ENCODE results near the gene TUBA8.
"Not testable (repeated sequence)": the region's sequence is repeated elsewhere in the genome, so short reads cannot be mapped to it uniquely, and the experiment has no call there.

The TUBA8 gene

DNA sequence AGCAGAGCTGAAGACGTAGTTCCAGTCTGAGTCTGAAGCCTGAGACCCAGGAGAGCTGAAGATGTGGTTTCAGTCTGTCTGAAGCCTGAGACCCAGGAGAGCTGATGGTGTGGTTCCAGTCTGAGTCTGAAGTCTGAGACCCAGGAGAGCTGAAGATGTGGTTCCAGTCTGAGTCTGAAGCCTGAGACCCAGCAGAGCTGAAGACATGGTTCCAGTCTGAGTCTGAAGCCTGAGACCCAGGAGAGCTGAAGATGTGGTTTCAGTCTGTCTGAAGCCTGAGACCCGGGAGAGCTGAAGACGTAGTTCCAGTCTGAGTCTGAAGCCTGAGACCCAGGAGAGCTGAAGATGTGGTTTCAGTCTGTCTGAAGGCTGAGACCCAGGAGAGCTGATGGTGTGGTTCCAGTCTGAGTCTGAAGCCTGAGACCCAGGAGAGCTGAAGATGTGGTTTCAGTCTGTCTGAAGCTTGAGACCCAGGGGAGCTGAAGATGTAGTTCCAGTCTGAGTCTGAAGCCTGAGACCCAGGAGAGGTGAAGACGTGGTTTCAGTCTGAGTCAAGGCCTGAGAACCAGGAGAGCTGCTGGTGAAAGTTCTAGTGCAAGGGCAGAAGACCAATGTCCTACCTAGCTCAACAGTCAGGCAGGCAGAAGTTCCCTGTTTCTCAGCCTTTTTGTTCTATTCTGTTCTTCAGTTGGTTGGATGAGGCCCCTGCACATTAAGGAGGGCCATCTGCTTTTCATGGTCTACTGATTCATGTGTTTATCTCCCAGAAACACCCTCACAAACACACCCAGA is 3.9 kb upstream of the TUBA8 start:
- H3K4me1 ChIP-seq (ENCODE audit: insufficient read depth, low read length); H3K9me3 ChIP-seq (ENCODE audit: control insufficient read depth, insufficient read depth, low read length); H3K36me3 ChIP-seq (ENCODE audit: insufficient read depth, low read length); H3K9ac ChIP-seq (ENCODE audit: low read depth, low read length): not testable (repeated sequence)

DNA sequence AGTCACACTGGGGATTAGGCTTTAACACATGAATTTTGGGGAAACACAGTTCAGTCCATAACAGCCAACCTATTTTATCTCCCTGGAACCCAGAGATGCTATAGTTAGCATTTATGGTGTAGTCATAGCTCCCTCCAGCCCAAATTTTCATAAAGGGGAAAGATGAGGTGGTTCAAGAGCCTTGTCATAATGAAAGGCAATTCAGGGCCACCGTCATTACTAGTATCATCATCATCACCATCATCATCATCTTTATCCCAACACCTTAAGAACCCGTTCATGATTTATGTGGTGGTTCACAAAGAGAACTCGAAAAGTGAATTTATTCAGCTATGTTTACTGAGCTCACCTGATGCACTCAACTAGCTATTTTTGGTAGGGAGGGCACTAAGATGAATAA is 2.4 kb upstream of the TUBA8 start:
- H3K4me1 ChIP-seq (ENCODE audit: insufficient read depth, low read length): peaks cover 3% of the 10 kb centered on the region; the same call in 1 of the 2 replicates
- H3K36me3 ChIP-seq (ENCODE audit: insufficient read depth, low read length): no peaks in the 10 kb centered on the region
- no peak overlapping the region for H3K9ac ChIP-seq (ENCODE audit: low read depth, low read length)
- peaks cover 4% of the 10 kb centered on the region; the same call in 1 of the 2 replicates for H3K9me3 ChIP-seq (ENCODE audit: control insufficient read depth, insufficient read depth, low read length)

DNA sequence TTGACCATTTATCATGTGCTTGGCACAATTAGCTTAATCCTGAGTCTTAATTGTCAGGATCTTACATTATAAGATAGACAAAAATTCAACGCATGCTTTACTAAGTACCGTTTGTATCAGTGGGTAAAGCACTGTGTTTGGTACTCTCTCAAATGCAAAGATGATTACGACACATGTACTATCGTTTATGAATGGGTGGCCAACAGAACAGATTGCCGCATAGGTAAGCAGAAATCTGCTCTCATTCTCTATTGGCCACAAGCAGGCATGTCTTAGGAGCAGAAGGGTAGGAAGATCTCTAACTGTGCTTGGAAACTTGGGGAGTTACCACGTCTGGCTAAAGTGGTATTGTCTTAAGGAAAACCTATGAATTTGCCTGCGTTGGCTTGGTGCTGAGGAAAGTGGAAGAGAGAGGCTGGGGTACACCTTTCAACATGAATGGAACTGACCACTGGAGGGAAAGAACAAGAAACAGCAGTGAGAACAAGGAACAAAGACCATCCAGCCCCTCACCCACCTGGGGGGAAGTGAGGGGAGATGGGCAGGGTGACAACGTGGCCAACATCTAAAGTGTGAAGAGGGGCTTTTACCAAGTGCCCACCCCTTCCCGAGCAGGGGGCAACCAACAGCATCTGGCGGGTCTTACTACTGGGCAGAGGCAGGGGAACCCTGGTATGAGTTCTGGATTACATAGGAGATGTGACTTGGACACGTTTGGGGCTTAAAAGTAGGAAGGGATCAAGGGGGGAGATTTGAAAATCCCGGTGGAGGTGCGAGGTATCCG is 1.0 kb upstream of the TUBA8 start:
- H3K36me3 ChIP-seq (ENCODE audit: insufficient read depth, low read length): no peaks in the 10 kb centered on the region
- H3K9ac ChIP-seq (ENCODE audit: low read depth, low read length): peak overlapping the region; percentile 45; the same call in 1 of the 2 replicates
- H3K9me3 ChIP-seq (ENCODE audit: control insufficient read depth, insufficient read depth, low read length): peaks cover 4% of the 10 kb centered on the region; the same call in 1 of the 2 replicates
- H3K4me1 ChIP-seq (ENCODE audit: insufficient read depth, low read length): peaks cover 3% of the 10 kb centered on the region; the same call in 1 of the 2 replicates

DNA sequence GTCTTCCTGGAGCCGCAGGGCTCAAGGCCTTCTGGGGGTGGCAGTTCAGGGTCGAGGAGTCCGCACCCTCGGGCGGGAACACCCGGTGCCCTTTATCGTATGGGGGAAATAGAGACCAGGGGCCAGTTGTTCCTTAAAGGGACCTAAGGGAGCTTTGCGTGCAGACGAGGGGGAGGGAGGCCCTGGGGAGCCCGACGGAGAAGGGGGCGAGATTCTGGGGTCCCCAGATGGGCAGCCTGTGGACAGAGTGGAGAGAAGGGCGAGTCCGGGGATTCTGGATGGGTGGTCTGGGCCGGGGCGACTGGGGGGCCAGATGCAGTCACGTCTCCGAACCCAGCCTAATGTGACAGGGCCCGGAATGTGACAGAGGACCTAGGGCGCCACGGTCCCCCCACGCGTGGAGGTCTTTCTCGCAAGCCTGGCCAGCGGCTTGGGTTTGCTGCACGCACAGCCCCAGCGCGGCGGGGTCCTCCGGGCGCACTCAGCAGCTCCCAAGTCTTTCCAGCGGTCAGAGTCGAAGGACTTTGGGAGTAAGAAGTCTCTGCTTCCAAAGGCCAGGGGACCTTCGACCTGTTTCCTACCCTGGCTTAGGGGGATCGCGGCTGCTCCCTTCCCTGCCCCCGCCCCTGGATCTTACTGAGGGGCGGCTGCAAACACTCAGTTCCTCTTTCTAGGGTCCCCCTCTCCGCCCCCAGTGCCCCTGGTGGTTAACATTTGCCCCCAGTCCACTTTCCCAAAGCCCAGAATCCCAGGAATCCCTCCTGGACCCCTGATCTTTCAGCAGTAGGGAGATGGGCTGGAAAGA is 547 bp downstream of the TUBA8 start:
- Histone ChIP-seq H3K9ac (ENCODE audit: low read depth, low read length) (peak overlapping the region; percentile 45; the same call in 1 of the 2 replicates), H3K4me1 (ENCODE audit: insufficient read depth, low read length) (peaks cover 3% of the 10 kb centered on the region; the same call in 1 of the 2 replicates), H3K36me3 (ENCODE audit: insufficient read depth, low read length) (no peaks in the 10 kb centered on the region), H3K9me3 (ENCODE audit: control insufficient read depth, insufficient read depth, low read length) (peaks cover 4% of the 10 kb centered on the region; the same call in 1 of the 2 replicates)

DNA sequence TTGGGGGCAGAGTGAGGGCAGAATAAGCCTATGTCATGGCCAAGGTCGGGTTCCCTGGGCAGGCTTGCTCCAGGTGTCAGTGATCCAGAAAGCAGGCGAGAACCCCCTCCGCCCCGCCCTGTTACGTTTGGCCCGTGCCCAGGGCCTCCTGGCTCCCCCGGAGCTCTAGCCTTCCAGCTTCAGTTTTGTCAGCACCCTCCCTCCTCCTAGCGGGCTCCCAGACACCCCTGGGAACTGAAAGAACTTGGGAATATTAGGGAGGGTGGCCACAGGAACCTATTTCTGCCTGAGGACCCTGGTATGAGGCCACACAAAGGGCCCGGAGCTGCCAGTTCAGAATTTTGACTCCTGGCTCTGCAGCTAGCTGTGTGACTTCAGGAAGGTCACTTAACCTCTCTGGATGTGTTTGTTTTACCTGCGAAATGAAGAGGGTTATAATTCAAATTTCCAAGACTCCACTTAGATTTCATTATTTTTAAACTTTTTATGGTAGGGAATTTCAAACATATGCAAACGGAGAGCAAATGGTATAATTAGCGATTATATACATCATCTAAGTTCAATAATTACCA is 1.2 kb downstream of the TUBA8 start:
- H3K4me1 ChIP-seq (ENCODE audit: insufficient read depth, low read length): peaks cover 3% of the 10 kb centered on the region; the same call in 1 of the 2 replicates
- no peaks in the 10 kb centered on the region for H3K36me3 ChIP-seq (ENCODE audit: insufficient read depth, low read length)
- H3K9ac ChIP-seq (ENCODE audit: low read depth, low read length): no peak overlapping the region
- peaks cover 4% of the 10 kb centered on the region; the same call in 1 of the 2 replicates for H3K9me3 ChIP-seq (ENCODE audit: control insufficient read depth, insufficient read depth, low read length)

DNA sequence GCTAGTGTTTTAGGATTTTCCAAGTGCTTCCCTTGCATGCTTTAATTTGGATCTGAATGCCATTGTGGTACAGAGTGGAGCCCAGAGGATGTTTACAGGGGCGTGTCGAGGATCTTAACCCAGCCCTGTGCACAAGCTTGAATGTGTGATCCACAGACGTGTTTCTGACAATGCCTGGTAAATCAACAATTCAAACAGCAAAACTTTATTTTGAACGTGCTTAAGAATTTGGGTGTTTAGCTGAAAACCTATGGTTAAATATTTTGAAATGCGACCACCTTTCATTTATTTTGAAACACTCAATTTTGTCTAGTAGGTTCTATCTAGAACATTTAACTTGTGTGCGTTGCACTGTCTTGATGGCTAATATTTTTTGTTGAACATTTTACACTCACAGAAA is 1.8 kb downstream of the TUBA8 start:
- Histone ChIP-seq H3K4me1 (ENCODE audit: insufficient read depth, low read length) (peaks cover 3% of the 10 kb centered on the region; the same call in 1 of the 2 replicates), H3K9ac (ENCODE audit: low read depth, low read length) (no peak overlapping the region)

DNA sequence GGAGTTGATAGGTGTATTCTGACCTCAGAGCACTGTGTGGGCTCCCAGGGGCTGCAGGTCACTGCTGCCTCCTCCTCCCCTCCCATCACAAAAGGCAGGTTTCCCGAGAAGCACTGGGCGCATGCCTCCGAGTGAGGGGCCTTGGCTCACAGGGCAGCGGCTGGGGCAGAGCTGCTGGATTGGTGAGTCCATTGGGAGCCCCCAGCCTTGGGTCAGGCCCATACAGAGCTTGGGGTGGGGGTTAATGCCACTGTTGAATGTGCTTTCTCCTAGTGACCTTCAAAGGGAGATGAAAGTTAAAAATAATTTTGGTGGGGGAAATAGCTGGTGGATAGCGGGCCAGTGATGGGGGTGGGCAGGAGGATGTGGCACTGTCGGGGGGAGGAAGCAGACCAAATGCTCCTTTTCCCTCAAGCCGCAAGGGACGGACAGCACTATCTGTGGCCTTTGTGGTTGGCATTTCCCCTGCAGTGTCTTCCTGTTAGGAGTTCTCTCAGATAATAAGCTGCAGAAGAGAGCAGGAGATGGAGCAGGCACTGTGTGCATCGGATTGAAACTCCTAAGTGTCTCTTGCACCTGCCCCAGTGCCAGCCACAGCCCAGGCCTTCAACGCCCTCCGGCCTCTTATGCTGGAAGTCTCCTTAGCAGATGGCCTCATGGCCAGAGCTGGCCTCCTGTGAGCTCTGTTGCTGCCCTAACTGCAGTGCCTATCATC is 3.2 kb downstream of the TUBA8 start:
- H3K4me1 ChIP-seq (ENCODE audit: insufficient read depth, low read length): peaks cover 3% of the 10 kb centered on the region; the same call in 1 of the 2 replicates
- 0 out of 2 replicates have a peak, but pooled peaks cover 4% of the 10 kb centered on the region for H3K9me3 ChIP-seq (ENCODE audit: control insufficient read depth, insufficient read depth, low read length)
- no peak overlapping the region for H3K9ac ChIP-seq (ENCODE audit: low read depth, low read length)
- H3K36me3 ChIP-seq (ENCODE audit: insufficient read depth, low read length): no peaks in the 10 kb centered on the region

More for the DNA sequence above, 1.8 kb downstream of the TUBA8 start:
- H3K9me3 ChIP-seq (ENCODE audit: control insufficient read depth, insufficient read depth, low read length): 0 out of 2 replicates have a peak, but pooled peaks cover 4% of the 10 kb centered on the region
- no peaks in the 10 kb centered on the region for H3K36me3 ChIP-seq (ENCODE audit: insufficient read depth, low read length)

DNA sequence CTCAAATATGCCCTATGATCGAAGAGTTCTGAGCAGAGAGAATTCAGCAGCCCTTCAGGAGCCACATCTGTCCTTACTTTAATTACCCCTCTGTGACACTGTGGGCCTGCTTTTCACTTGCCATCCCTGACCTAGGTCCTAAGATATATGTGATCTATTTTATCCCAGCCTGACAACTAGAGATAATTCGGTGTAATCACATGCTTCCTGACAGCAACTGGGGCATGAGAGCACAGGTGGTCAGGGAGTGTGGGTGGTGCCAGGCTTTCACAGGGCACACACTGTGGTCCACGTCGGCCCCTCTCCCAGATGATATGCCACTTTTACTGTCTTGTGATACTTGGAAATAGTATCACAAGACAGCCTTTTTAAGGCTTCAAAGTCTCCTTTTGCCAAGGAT is 3.9 kb downstream of the TUBA8 start:
- Histone ChIP-seq H3K4me1 (ENCODE audit: insufficient read depth, low read length) (peaks cover 3% of the 10 kb centered on the region; the same call in 1 of the 2 replicates), H3K9me3 (ENCODE audit: control insufficient read depth, insufficient read depth, low read length) (0 out of 2 replicates have a peak, but pooled peaks cover 1% of the 10 kb centered on the region), H3K36me3 (ENCODE audit: insufficient read depth, low read length) (no peaks in the 10 kb centered on the region), H3K9ac (ENCODE audit: low read depth, low read length) (no peak overlapping the region)

DNA sequence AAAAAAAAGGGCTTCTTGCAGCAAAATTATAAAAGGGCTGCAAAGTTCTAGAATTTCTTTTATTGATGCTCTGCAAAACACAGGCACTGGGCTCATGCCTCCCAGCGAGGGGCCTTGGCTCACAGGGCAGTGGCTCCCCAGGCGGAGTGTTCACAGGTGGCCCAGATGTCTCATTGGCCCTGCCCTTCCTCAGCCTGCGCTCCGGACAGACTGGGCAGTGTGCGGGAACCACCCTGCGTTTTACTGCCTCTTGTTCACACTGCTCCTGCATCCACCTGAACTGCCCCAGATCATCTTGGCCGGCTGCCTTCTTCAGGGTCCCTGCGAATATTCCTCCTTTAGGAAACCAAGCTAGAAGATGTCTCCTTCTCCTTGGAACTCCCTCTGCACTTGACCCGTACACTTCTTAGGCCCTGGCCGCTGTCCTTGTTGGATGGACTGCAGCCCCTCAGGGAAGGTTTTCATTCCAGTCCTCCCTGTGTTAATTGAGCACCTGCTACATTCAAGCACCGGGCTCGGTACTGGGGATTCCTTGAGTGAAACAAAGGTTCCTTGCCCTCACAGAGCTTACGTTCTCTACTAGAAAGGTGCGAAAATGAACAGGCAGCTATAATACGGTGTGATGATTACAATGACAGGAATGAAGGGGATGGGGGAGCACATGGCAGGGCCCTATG is 4.5 kb downstream of the TUBA8 start:
- Histone ChIP-seq H3K9ac (ENCODE audit: low read depth, low read length) (no peak overlapping the region), H3K4me1 (ENCODE audit: insufficient read depth, low read length) (peaks cover 1% of the 10 kb centered on the region; the same call in 1 of the 2 replicates), H3K9me3 (ENCODE audit: control insufficient read depth, insufficient read depth, low read length) (no peaks in the 10 kb centered on the region)

DNA sequence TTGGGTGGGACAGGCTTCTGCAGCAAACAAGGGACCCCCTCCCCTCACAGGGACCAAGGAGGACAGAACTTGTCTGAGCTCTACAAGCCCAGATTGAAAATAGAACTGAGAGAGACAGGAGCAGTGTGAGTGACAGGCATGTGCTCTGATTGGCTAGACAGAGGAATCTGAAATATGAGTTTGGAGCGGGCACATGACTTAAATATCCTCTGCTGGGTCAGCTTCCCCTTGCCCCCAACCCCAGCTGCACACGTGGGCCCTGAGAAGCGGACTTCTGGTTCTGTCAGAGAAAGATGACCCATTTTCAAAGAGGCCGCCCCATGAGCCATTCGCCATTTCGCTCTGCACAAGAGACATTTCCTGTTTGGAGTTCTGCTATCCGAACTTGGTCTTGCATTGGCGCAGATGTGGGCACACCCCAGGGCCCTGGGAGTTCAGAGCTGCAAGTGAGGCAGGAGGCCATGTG is 5.3 kb downstream of the TUBA8 start:
- H3K9ac ChIP-seq (ENCODE audit: low read depth, low read length): no peak overlapping the region
- no peaks in the 10 kb centered on the region for H3K4me1 ChIP-seq (ENCODE audit: insufficient read depth, low read length)
- H3K9me3 ChIP-seq (ENCODE audit: control insufficient read depth, insufficient read depth, low read length): no peaks in the 10 kb centered on the region
- H3K36me3 ChIP-seq (ENCODE audit: insufficient read depth, low read length): no peaks in the 10 kb centered on the region

More for the DNA sequence above, 4.5 kb downstream of the TUBA8 start:
- no peaks in the 10 kb centered on the region for H3K36me3 ChIP-seq (ENCODE audit: insufficient read depth, low read length)

DNA sequence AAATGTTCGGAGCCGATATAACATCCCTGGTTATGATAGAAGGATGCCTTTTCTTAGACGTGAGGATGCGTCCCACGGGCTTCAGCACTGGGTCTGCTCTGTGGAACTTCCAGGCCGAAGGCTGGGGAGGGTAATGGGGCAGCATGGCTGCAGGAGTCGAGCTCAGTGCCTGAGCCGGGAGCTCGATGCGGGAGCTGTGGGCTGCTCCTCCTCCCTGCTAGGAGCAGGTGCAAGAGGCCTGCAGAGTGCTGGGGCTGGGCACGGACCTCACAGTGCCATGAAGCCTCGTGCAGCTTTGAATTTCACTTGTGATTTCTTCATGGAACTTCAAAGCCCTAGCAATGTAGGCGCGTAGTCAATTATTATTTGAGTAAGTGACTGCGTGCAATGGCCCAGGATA is 6.0 kb downstream of the TUBA8 start:
- Histone ChIP-seq H3K9ac (ENCODE audit: low read depth, low read length) (no peak overlapping the region), H3K9me3 (ENCODE audit: control insufficient read depth, insufficient read depth, low read length) (no peaks in the 10 kb centered on the region), H3K4me1 (ENCODE audit: insufficient read depth, low read length) (no peaks in the 10 kb centered on the region; the same call in 1 of the 2 replicates), H3K36me3 (ENCODE audit: insufficient read depth, low read length) (no peaks in the 10 kb centered on the region)

DNA sequence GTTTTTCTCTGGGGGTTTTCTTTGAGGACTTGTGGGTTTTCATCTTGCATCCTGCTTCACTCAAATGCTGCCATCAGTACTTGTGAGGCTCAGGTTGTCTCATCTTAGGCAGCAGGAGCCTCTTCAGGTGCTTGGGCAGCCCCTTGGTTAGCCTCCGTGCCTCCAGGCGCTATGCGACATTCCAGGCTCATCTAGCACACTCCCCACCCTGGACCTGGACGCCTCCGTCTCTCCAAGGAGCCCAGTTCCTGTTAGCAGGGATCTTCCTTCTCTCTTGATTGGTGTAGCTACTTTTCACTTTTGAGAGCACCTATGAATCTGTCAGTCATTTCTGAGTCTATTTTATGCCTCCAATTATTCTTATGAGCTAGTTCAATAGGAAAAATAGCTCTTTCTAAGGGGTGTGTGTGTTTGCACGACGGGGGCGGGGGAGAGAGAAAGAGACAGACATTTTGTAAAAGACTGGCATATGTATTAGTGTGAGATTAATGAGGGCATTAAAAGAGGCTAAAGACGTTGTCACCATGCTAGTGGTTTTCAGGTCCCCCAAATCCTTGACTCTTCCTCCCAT is 7.8 kb downstream of the TUBA8 start:
- Histone ChIP-seq H3K36me3 (ENCODE audit: insufficient read depth, low read length) (no peaks in the 10 kb centered on the region), H3K9ac (ENCODE audit: low read depth, low read length) (no peak overlapping the region), H3K9me3 (ENCODE audit: control insufficient read depth, insufficient read depth, low read length) (no peaks in the 10 kb centered on the region), H3K4me1 (ENCODE audit: insufficient read depth, low read length) (peaks cover 3% of the 10 kb centered on the region; the same call in 1 of the 2 replicates)
